ENCODE data around the gene PLCD3. TPM values are rescaled to one million over a fixed set of nuclear protein-coding genes. Genes with fewer than 3 reads are reported as not detected.

The PLCD3 gene
- total and polyA plus RNA-seq, 2 of the 8 experiments (the other 6 are each of a cell fraction or from before 2014, with no cell fraction given), result 26.5 to 48.1 TPM

DNA sequence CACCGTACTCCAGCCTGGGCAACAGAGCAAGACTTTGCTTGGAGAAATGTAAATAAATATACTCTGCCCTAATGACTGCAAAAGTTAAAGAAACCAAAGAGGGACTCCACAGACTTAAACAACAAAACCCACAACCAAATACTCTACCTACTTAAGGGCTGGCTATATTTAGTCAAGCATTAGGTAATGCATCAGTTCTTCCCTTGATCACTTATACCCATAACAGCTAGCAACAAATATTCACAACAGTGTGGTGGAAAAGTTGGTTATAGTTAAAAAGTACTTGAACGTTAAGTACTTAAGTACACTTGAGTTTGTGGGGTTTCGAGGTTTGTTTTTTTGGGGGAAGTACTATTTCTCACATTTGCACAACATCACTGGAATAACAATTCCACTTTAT lies 23.9 kb upstream of the PLCD3 start (continued):
- TF ChIP-seq, protein P1, sequence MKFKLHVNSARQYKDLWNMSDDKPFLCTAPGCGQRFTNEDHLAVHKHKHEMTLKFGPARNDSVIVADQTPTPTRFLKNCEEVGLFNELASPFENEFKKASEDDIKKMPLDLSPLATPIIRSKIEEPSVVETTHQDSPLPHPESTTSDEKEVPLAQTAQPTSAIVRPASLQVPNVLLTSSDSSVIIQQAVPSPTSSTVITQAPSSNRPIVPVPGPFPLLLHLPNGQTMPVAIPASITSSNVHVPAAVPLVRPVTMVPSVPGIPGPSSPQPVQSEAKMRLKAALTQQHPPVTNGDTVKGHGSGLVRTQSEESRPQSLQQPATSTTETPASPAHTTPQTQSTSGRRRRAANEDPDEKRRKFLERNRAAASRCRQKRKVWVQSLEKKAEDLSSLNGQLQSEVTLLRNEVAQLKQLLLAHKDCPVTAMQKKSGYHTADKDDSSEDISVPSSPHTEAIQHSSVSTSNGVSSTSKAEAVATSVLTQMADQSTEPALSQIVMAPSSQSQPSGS (IDR thresholded peaks at IDR 0.05; ENCODE audit: low read length), result no peak
- no peak for TF ChIP-seq SP4 (IDR thresholded peaks at IDR 0.05; ENCODE audit: low read length)
- TF ChIP-seq BCL11A (IDR thresholded peaks at IDR 0.05; ENCODE audit: low read depth in 2 of 2, low read length in 2 of 2), result no peak
- TF ChIP-seq RAD21 (IDR thresholded peaks at IDR 0.05 in 1 of 2, conservative IDR thresholded peaks at IDR 0.05 in 1 of 2; ENCODE audit: low read depth in 2 of 2, low read length in 2 of 2), result no peak
- TF ChIP-seq BACH1 (IDR thresholded peaks at IDR 0.05; ENCODE audit: low read length), result no peak
- no peak for TF ChIP-seq KDM5A (IDR thresholded peaks at IDR 0.05; ENCODE audit: low read length)
- TF ChIP-seq, protein P2, sequence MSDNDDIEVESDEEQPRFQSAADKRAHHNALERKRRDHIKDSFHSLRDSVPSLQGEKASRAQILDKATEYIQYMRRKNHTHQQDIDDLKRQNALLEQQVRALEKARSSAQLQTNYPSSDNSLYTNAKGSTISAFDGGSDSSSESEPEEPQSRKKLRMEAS (IDR thresholded peaks at IDR 0.05), result no peak
- TF ChIP-seq RBBP5 (IDR thresholded peaks at IDR 0.05; ENCODE audit: borderline replicate concordance, low read depth, low read length), result no peak
- no peak for TF ChIP-seq TEAD4 (IDR thresholded peaks at IDR 0.05; ENCODE audit: low read depth, low read length)
- TF ChIP-seq ZNF274 (IDR thresholded peaks at IDR 0.05; ENCODE audit: borderline replicate concordance, extremely low read depth, low read length), result no peak
